Right atrium auricular region (tissue), 2 donors: ENCODE results near the gene LRFN3. TPM values are rescaled to one million over a fixed set of nuclear protein-coding genes. Genes with fewer than 3 reads are reported as not detected.
A peak's percentile ranks its signal among the peaks of the same experiment; 100 is the strongest.
"Not testable (repeated sequence)": the region's sequence is repeated elsewhere in the genome, so short reads cannot be mapped to it uniquely, and the experiment has no call there.

ENCODE experiments used
- DNase-seq: peaks from one replicate; pipeline ENCODE4 v3.0.0-alpha.2; 2019; ENCODE audit warnings: low spot score
- H3K27ac ChIP-seq, 2 donors: fragments of 200-600 bp; sonication (generic); 1 replicate in 1 of 2; 2 replicates in 1 of 2; pipeline ENCODE4 v1.5.1; 2016 to 2019
- H3K27me3 ChIP-seq, 2 donors: fragments of 200-600 bp; sonication (generic); one replicate each; pipeline versions ENCODE4 v1.5.1 to v1.6.0; 2017 to 2019
- H3K36me3 ChIP-seq: fragments of 200-600 bp; sonication (generic); one replicate; pipeline ENCODE4 v1.5.1; 2016
- H3K4me1 ChIP-seq, 2 donors: fragments of 200-600 bp; sonication (generic); one replicate each; pipeline versions ENCODE4 v1.5.1 to v1.6.0; 2017 to 2019
- H3K4me3 ChIP-seq, 2 donors: fragments of 200-600 bp; sonication (generic); 1 replicate in 1 of 2; 2 replicates in 1 of 2; pipeline ENCODE4 v1.5.1; 2017 to 2019; ENCODE audit warnings: mild to moderate bottlenecking in 1 of 2, moderate library complexity in 1 of 2
- H3K9me3 ChIP-seq, 2 donors: fragments of 200-600 bp; sonication (generic); one replicate each; pipeline ENCODE4 v1.5.1; 2019
- CTCF ChIP-seq, 2 donors: fragments of 200-600 bp; sonication (generic); IDR thresholded peaks; one replicate each; pipeline ENCODE4 v1.5.1; 2019; ENCODE audit warnings: antibody characterized with exemption in 2 of 2
- total RNA-seq, 2 donors: library from RNA; depleted of rRNA; stranded (reverse); fragments of >200 nt; gene quantifications; one replicate each; pipeline ENCODE4 v1.1.0, GENCODE V29; 2016

Gene LRFN3
- 10 to 100 TPM; 10.5 to 13.1 TPM for total RNA-seq

- H3K27ac ChIP-seq = peak within 1 kb of the TSS; percentile 81 to 85
- H3K9me3 ChIP-seq = no peaks in the 10 kb centered on the region
- peak within 1 kb of the TSS; percentile 79 to 89 for H3K4me3 ChIP-seq
- peaks cover 16% of the 10 kb centered on the region for H3K36me3 ChIP-seq
- H3K4me1 ChIP-seq = peaks cover 0 to 32% of the 10 kb centered on the region in 2 donors
- TF ChIP-seq CTCF (IDR thresholded peaks at IDR 0.05) = no peak
- peak; percentile 79 for DNase-seq
- no peaks in the 10 kb centered on the region for H3K27me3 ChIP-seq
Measured at GRCh38 chr19:35935911-35936737, at the start of gene LRFN3. Gene LRFN3, plus strand, starts transcription at chr19:35936374. Its CDS starts 3,052 bp downstream, at chr19:35939426.

GRCh38 chr19:35887197-35887596, 49.0 kb upstream of the LRFN3 start:
- H3K27ac ChIP-seq = no peak overlapping the region
- no peak for TF ChIP-seq CTCF (IDR thresholded peaks at IDR 0.05)
- no peaks in the 10 kb centered on the region for H3K4me1 ChIP-seq
- no peak for DNase-seq
- no peaks in the 10 kb centered on the region for H3K9me3 ChIP-seq
- no peaks in the 10 kb centered on the region for H3K27me3 ChIP-seq
- no peak overlapping the region for H3K4me3 ChIP-seq
- peaks cover 24% of the 10 kb centered on the region for H3K36me3 ChIP-seq

- H3K4me1 ChIP-seq = no peaks in the 10 kb centered on the region
- H3K36me3 ChIP-seq = peaks cover 24% of the 10 kb centered on the region
- no peak overlapping the region for H3K27ac ChIP-seq
- DNase-seq = no peak
- H3K27me3 ChIP-seq = no peaks in the 10 kb centered on the region
- TF ChIP-seq CTCF (IDR thresholded peaks at IDR 0.05) = no peak
- H3K4me3 ChIP-seq = no peak overlapping the region
- no peaks in the 10 kb centered on the region for H3K9me3 ChIP-seq
Measured at GRCh38 chr19:35888398-35888797, 47.8 kb upstream of the LRFN3 start.

GRCh38 chr19:35889370-35890112, 46.6 kb upstream of the LRFN3 start:
- DNase-seq = no peak
- no peak for TF ChIP-seq CTCF (IDR thresholded peaks at IDR 0.05)
- Histone ChIP-seq H3K9me3 (no peaks in the 10 kb centered on the region), H3K4me1 (no peaks in the 10 kb centered on the region), H3K27ac (no peak overlapping the region), H3K36me3 (peaks cover 24% of the 10 kb centered on the region), H3K4me3 (no peak overlapping the region), H3K27me3 (no peaks in the 10 kb centered on the region)

- Histone ChIP-seq H3K4me1 (no peaks in the 10 kb centered on the region), H3K27me3 (no peaks in the 10 kb centered on the region), H3K9me3 (no peaks in the 10 kb centered on the region), H3K36me3 (peaks cover 28% of the 10 kb centered on the region), H3K27ac (no peak overlapping the region), H3K4me3 (no peak overlapping the region)
- no peak for TF ChIP-seq CTCF (IDR thresholded peaks at IDR 0.05)
- DNase-seq = no peak
Measured at GRCh38 chr19:35890113-35890650, 46.0 kb upstream of the LRFN3 start.

GRCh38 chr19:35891819-35892218, 44.4 kb upstream of the LRFN3 start:
- DNase-seq, H3K27me3 ChIP-seq, H3K4me3 ChIP-seq, H3K27ac ChIP-seq, H3K4me1 ChIP-seq, H3K9me3 ChIP-seq: not testable (repeated sequence)
- H3K36me3 ChIP-seq = peaks cover 45% of the 10 kb centered on the region
